ENCODE data around the gene LAMC3. TPM values are rescaled to one million over a fixed set of nuclear protein-coding genes. Genes with fewer than 3 reads are reported as not detected.

Gene LAMC3
- total RNA-seq, 1 experiment from 2014 or later: 1.4 TPM

DNA sequence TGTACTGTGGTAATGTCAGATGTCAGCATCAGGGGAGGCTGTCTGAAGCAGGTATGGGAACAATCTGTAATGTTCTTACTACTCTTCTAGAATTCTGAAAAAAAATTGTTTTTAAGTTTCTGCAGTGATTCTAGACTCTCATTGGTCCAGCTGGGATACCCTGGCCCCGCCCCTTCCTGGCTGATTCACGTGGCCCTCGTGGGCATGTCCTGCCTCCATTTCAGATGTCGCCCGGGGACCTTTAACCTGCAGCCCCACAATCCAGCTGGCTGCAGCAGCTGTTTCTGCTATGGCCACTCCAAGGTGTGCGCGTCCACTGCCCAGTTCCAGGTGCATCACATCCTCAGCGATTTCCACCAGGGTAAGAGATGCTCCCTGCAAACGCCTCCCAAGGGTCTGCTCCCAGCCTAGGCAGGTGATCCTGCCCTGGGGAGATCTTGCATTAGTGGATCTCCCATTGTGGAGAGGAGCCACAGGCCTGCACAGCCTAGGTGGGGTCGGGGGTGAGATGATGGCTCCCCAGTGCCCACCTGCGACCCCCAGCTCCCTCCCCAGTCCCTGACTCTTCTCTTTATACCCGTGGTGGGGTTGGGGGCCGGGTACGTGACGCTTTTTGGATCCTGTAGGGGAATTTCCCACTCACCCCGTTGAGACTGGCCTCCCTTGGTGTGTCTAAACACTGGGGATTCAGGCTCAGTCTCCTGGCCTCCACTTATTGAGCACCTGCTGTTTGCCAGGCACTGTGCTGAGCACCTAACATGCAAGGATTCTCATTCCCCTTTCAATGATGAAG is 36.5 kb downstream of the LAMC3 start:
- no peak for DNase-seq (ENCODE audit: low spot score)

DNA sequence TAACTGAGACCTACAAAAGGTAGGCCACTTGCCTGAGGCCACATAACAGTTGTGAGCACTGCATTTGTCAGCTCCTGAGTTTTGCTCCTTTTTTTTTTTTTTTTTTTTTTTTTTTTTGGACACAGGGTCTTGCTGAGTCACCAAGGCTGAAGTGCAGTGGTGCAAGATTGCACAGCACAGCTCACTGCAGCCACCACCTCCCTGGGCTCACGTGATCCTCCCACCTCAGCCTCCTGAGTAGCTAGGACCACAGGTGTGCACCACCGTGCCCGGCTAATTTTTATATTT is 37.1 kb downstream of the LAMC3 start:
- DNase-seq (ENCODE audit: low spot score): no peak

DNA sequence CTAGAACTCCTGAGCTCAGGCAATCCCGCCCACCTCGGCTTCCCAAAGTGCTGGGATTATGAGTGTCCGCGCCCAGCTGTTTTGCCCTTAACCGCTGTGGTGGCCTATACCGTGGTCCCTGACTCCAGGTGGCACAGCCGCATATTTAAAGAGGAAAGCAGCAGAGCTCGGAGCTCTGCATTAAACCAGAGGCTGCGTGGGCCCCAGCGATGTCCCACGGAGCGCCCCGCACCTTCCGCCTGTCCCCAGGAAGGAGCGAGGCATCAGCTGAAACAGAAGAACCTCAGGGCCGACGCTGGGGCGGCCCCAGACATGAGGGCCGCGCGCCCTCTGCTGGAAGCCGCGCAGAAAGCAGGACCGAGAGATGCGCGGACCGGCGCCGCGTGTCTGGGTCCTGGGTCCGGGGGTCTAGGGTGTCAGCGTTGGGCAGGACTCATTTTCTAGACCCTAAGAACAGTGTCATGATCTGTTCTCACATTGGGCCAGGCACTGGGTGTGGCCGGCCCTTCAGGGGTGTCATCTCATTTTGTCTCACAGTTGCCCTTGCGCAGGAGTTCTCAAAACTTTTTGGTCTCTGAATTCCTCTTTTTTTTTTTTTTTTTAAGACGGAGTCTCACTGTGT is 37.7 kb downstream of the LAMC3 start:
- peak; percentile 3 for DNase-seq (ENCODE audit: low spot score)

DNA sequence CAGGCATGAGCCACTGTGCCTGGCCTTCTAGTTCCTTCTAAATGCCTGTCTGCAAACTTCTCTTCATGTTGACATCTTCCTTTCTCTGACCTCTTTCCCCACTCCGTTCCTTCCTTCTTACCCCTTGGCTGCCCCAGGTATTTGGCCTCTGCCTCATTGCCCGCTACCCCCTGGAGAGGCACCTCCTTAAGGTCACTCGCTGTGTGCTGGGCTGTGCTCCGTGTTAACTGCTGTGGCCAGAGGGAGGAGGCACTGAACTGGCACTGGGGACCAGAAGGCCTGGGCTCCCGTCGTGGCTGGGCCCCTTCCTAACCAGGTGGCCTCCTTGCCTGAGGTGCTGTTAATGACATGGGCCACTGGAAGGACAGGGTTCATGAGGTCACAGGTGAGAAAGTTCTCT is 39.4 kb downstream of the LAMC3 start:
- DNase-seq (ENCODE audit: low spot score): no peak

DNA sequence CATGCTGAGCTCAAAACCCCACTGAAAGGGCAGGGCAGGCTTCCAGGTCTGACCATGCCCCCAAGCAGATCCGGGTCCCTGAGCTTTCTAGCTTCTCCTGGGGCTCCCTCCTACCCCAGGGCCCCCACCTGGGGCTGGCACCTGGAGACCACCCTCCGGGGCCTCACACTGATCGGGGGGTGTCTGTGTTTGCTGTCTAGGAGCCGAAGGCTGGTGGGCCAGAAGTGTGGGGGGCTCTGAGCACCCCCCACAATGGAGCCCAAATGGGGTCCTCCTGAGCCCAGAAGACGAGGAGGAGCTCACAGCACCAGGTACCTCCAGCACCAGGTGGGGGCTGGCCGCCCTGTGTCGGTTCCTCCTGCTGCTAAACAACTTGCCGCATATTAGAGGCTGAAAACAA is 39.8 kb downstream of the LAMC3 start:
- DNase-seq (ENCODE audit: low spot score): no peak

DNA sequence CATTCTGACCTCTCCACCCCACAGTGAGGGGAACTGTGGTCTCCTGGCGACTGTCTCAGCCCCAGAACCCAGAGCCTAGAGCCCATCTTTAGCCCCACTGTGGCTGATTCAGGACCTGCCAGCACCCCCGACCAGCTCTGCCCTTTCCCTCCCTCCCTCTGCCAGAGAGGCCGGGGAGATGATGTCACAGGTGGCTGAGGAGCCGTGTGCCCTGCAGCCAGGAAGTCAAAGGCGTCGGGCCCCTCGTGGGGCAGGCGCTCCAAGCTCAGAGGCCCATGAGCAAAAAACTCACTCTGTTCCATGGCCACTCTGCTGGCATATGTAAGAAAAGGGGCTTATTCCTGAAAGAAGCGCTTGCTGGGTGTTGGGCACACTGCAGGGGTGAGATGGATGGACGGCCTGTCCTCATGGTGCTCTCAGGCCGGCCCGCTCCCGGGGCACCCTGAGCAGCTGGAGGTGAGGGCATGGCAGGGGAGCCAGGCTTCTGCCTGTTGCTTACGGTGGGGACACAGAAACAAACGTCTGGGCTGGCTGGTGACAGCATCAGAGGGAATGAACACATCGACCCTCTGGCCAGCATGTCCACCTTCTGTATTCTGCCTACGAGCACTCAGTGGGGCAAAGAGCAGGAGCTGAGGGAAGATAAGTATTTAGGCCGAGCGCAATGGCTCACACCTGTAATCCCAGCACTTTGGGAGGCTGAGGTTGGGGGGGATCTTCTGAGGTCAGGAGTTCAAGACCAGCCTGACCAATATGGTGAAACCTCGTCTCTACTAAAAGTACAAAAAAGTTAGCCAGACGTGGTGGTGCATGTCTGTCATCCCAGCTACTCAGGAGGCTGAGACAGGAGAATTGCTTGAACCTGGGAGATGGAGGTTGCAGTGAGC is 41.1 kb downstream of the LAMC3 start:
- DNase-seq (ENCODE audit: low spot score): no peak

DNA sequence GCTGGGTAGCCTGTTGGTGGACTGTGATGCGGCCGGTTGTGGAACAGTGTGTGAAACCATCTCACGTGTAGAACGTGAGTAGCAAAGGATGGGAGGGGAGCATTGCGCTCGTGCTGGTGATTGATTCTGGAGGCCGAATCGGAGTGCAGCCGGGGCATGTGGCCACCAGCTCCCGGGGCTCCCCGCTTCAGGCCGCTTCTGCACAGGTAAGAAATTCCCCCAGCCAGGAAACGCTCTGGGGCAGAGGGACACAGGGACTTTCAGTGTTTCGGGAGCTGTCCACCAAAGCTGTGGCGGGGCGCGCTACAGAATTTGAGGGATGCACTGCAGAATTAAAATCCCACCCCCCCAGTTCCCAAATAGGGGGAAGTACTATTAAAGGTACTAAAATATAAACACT is 41.9 kb downstream of the LAMC3 start:
- no peak for DNase-seq (ENCODE audit: low spot score)

DNA sequence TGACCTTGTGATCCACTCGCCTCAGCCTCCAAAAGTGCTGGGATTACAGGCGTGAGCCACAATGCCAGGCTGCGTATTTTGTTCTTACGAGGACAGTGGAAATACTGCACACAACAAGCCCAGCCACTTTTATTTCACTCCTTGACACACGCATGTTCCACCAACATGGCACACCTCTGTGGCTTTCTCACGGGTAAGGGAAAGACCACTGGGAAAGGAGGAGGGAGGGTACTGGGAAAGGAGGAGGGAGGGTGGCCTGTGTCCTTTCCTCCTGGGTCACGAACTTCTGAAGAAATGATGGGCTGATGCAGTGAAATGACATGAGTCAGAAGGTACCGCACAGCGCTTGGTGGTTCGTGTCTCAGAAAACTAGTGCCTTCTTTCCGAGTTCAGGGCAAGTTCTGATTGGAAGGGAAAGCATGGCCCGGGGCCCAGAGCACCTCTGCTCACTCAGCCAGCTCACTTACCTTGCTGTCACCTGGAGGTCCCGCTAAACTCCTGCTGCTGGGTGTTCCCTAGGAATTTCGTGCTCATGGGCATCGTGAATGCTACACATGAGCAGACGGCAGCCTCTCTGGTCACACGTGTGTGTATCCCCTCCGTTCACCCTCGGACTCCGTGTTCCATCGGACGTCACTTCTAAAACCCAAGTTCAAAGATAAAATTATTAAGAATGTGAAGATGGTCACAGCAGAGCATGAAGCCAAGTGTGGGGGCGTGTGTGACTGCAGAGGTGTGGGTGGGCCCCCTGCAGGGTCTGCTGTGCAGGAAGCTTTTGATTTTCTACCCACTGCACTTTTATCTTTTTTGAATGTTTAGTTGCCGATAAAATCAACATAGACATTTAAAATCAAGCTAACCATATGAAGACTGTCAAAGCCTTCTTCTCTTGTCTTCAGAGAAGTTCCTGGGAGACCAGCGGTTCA is 42.9 kb downstream of the LAMC3 start:
- no peak for DNase-seq (ENCODE audit: low spot score)

DNA sequence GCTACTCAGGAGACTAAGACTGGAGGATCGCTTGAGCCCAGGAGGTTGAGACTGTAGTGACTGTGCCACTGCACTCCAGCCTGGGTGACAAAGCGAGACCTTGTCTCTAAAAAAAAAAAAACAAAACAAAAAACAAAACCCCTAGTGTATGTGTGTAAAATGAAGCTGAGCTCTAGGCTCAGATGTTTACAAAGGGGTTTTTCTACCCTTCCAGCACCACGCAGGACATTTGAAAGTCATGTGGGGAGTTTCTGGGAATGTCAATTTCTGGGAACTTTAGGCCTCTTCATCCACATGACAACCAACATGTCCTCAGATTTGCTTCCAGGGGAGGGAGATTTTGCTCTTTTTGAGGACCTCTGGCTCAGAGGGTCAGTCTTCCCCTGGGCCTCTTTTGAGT is 44.9 kb downstream of the LAMC3 start:
- DNase-seq (ENCODE audit: low spot score): no peak

DNA sequence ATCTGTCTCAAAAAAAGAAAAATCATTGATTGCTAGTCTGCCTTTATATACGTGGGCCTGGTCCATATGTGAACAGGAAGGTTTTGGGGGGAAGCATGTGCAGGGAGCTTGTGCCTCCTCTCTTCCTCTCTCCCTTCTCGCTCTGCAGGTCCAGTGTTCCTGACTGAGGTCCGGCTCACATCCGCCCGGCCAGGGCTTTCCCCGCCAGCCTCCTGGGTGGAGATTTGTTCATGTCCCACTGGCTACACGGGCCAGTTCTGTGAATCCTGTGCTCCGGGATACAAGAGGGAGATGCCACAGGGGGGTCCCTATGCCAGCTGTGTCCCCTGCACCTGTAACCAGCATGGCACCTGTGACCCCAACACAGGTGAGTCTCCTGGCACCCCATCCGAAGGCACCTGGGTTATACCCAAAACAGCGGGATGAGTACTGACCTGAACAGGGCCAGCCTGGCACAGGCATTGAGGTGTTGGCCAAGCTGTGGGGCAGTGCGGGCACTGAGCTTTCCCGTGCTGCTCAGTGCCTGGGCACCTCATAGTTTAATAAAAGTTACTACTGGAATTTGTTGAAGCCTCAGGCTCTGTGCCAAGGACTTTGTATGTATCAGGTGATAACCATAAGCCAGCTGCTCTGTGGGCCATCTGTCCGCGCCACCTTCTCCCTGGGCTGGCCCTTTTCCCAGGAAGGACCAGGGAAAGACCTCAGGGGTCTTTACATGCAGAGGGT is 48.0 kb downstream of the LAMC3 start:
- DNase-seq (ENCODE audit: low spot score): no peak

DNA sequence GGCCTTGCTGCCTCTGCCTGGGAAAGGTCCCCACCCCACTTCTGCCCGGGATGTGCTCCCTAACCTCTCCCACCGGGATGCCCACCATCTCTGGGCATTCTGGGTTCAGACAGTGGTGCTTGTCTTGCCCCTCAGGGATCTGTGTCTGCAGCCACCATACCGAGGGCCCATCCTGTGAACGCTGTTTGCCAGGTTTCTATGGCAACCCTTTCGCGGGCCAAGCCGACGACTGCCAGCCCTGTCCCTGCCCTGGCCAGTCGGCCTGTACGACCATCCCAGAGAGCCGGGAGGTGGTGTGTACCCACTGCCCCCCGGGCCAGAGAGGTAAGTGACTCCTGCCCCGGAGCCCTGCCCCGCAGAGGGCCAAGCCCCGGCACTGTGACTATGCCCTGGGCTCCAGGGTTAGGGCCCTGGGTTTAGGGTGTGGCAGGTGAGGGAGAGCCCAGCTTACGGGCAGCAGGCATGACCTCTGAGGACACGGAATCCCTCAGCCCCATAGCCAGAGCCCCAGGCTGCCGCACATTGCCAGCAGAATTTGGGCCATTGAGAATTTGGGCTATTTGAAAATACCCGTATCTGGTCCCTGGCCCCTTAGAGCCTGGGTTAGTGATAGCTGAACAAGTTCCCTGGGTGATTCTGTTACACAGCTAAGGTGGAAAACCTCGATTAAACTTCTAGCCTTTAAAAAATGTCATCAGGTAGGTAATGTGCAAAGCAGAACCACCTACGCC is 52.1 kb downstream of the LAMC3 start:
- no peak for DNase-seq (ENCODE audit: low spot score)

DNA sequence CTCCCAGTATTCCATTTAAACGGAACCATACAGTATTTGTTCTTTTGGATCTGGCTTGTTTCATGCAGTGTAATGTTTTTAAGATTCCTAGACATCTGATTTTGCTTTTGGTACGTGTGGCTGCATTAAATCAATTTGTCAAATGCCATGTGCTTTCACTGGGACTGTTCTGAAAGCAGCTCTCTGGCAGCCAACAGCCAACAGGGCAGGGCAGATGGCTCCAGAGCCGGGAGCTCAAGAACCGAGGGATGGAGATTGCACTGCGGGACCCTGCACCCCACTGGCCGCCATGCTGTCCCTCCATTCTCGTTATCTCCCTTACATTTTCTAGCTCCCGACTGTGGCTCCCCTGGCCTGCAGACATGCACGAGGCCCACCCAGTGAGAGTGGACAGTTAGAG is 54.0 kb downstream of the LAMC3 start:
- no peak for DNase-seq (ENCODE audit: low spot score)

DNA sequence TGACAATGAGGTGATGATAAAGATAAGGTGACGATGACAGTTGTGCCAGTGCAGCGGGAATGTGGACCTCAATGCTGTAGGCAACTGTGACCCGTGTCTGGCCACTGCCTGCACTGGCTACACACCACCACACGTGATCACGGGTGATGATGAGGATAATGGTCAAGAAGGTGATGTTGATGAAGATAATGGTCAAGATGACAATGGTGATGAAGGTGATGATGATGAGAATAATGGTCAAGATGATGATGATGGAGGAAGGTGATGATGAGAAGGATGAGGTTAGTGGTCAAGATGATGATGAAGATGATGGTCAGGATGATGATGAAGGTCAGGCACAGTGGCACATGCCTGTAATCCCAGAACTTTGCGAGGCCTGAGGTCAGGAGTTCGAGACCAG is 56.6 kb downstream of the LAMC3 start:
- DNase-seq (ENCODE audit: low spot score): no peak

DNA sequence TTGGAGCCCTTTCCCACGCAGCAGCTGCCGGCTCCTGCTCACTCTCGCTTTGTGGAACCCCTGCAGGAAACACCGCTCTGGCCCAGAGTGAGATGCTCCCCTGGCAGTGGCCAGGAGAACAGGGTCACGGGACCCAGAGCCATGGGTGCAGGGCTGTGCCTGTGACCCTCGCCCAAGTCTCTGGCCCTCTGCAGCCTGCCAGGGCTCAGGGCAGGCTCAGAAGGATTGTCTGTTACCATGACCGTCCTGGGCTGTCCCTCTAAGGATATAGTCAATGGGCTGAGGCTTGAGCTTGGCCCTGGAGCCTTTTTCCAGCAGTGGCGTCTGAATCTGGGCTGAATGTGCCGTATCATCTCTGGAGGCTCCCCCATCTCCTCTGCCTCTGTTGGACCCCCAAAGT is 58.7 kb downstream of the LAMC3 start:
- DNase-seq (ENCODE audit: low spot score): no peak

DNA sequence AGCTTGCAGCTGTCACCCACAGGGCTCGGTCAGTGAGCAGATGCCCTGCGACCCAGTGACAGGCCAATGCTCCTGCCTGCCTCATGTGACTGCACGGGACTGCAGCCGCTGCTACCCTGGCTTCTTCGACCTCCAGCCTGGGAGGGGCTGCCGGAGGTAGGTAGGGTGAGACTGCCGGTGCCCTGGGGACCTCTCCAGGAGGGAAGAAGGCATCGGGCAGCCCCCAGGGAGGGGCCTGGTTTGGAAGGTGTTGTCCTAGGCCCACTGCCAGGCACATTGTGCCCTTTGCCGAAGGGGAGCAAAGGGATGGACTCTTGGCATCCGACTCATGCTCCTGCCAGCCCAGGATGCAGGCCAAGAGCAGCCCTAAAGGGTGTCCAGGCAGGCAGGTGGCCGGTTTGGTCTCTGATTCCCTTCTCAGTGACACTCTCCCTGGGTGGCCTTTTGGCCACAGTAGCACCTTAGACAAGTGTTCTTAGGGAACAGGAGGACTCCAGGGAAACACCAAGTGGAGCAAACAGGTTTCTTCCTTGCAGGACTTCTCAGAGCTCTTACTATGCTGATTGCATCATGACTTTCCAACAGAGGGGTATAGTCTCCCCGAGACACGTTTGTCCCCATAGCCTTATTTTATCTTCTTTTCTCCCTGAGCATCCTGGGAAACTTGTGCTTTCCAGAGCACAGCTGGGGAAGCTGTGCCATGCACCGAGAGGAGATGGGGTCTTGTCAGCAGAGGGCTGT is 59.3 kb downstream of the LAMC3 start:
- no peak for DNase-seq (ENCODE audit: low spot score)

DNA sequence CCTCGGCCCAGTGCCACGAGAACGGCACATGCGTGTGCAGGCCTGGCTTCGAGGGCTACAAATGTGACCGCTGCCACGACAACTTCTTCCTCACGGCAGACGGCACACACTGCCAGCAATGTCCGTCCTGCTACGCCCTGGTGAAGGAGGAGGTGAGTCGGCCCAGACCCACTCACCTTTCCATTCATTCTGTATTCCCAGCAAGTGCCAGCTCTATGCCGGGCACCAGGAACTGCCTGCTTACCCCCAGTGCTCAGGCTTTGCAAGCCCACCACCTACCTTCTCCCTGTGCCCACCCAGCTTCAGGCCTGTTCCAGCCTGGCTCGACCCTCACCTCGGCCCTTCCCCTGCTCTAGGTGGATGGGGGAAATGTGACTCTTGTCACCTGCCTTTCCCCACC is 60.7 kb downstream of the LAMC3 start:
- DNase-seq (ENCODE audit: low spot score): no peak

DNA sequence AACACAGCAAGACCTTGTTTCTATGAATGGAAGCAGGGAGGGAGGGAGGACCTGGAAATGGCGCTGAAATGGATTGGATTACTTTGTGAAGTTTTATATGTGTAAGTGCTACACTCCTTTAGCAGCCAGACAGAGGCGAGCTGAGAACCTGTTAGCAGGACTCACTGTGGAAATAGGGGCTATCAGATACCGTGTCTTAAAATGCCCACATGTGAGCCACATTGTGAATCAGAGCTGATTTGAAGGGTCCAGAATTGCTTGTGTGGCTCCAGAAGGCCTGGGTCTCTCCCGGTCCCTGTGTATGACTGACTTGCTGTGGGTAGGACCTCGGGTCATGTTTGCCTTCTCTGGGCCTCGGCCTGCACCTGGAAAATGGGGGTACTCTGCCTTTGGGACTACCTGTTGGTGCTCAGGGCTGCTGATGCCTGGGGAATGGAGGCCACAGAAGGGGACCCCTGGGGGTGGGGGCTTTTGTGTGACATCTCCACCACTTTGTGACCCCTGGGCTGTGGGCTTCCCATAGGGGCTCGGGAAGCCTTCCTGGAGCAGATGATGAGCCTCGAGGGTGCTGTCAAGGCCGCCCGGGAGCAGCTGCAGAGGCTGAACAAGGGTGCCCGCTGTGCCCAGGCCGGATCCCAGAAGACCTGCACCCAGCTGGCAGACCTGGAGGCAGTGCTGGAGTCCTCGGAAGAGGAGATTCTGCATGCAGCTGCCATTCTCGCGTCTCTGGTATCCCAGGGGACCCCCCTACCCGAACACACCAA is 63.3 kb downstream of the LAMC3 start:
- no peak for DNase-seq (ENCODE audit: low spot score)

DNA sequence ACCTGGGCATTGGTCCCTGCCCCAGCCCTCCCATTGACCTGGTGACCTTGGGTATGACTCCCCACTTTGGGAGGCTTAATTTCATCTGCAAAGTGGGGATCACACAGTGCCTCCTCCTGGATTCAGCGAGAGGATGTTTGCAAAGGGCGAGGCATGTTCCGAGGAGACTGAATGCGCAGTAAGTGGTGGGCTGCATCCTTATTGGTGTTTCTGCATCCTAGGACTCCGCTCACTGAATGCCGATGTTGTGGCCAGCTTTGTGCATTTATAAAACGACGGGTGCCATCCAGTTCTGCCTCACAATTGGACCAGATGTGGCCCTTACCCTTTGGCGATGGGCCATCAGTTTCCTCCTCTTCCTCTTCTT is 63.9 kb downstream of the LAMC3 start:
- no peak for DNase-seq (ENCODE audit: low spot score)

All from A172 (cell line).